ENCODE data around the gene ZDHHC14. TPM values are rescaled to one million over a fixed set of nuclear protein-coding genes. Genes with fewer than 3 reads are reported as not detected.
"Not testable (repeated sequence)": the region's sequence is repeated elsewhere in the genome, so short reads cannot be mapped to it uniquely, and the experiment has no call there.

Gene ZDHHC14
- total RNA-seq, 2 experiments from 2014 or later: 1.7 to 2.5 TPM

DNA sequence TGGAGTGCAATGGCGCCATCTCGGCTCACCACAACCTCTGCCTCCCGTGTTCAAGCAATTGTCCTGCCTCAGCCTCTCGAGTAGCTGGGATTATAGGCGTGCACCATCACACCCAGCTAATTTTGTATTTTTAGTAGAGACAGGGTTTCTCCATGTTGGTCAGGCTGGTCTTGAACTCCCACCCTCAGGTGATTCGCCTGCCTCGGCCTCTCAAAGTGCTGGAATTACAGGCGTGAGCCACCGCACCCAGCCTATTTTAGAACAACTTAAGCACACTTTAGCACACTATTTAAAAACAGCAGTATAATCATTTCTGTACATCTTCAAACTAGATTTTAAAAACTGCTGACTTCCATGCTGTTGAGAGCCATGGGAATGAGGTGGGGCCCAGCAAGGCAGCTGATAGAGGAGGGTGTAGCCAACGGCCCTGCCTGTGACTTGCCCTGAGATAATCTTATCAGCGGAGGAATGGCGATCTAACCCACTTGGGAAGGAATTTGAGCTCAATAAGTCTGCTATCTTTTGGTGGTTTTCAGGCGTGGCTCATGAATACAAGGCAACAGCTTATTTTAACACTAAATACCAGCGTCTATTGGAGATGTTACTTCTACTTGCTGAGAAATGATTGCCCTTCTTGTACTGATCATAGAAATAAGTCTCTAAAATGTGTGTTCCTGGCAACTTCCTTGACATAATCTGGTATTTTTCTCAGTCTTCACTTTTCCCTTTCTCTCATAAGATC is 12.1 kb downstream of the ZDHHC14 start:
- peaks cover 20% of the 10 kb centered on the region for H3K36me3 Mint-ChIP-seq (ENCODE audit: low read depth)
- H3K9me3 Mint-ChIP-seq: peaks cover 19% of the 10 kb centered on the region
- ATAC-seq (no peak), DNase-seq (no peak)
- H3K4me1 Mint-ChIP-seq (ENCODE audit: low read depth): no peaks in the 10 kb centered on the region
- intact Hi-C loops (cut with micrococcal nuclease): no loop called here
- no peak overlapping the region for H3K27ac Mint-ChIP-seq
- H3K4me3 Mint-ChIP-seq: no peak overlapping the region
- TF ChIP-seq, protein P1, sequence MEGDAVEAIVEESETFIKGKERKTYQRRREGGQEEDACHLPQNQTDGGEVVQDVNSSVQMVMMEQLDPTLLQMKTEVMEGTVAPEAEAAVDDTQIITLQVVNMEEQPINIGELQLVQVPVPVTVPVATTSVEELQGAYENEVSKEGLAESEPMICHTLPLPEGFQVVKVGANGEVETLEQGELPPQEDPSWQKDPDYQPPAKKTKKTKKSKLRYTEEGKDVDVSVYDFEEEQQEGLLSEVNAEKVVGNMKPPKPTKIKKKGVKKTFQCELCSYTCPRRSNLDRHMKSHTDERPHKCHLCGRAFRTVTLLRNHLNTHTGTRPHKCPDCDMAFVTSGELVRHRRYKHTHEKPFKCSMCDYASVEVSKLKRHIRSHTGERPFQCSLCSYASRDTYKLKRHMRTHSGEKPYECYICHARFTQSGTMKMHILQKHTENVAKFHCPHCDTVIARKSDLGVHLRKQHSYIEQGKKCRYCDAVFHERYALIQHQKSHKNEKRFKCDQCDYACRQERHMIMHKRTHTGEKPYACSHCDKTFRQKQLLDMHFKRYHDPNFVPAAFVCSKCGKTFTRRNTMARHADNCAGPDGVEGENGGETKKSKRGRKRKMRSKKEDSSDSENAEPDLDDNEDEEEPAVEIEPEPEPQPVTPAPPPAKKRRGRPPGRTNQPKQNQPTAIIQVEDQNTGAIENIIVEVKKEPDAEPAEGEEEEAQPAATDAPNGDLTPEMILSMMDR (IDR thresholded peaks at IDR 0.05): no peak
- CTCF ChIA-PET: interaction anchor here (1.0 to 2.1 kb wide), 3 partner anchors 9 to 78 kb away, joined by 3 to 6 read pairs (median 4); no protein-coding TSS in a partner anchor
- H3K27me3 Mint-ChIP-seq: no peaks in the 10 kb centered on the region
- POLR2A ChIA-PET: interaction anchor here (1.1 kb wide), 1 partner anchor 14 kb away, joined by 3 read pairs; no protein-coding TSS in a partner anchor

DNA sequence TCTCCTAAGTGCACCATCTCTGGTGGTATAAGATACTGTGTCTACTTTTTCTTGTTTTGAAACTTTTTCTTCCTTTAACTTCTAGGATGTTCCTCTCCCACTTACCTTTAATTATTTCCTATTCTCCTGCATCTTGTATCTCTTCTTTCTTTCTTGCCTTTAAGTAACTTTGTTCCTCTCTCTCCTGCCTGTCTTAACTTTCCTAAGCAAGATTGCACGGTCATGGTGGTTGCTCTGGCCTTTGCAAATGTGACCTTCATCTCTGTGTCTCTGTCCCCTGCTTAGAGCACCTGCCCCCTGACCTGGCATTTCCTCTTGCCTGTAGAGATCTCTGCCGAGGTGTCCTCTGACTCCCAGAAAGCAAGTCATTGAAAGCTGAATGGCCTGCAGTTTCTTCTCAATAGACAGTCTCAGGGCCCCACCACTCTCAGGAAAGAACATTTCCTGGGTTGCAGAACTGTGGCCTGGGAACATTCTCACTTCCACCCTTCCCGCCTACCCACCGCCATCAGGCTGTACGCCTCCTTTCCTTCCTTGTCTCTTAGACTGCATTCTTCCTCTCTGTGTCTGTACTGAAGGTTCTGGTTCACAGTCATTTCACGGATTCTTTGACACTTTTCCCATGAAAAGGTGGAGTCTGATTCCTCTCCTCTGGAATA is 12.8 kb downstream of the ZDHHC14 start:
- no peak for DNase-seq
- no peak overlapping the region for H3K4me3 Mint-ChIP-seq
- H3K36me3 Mint-ChIP-seq (ENCODE audit: low read depth): peaks cover 20% of the 10 kb centered on the region
- ATAC-seq: no peak
- H3K27me3 Mint-ChIP-seq: no peaks in the 10 kb centered on the region
- ChIA-PET POLR2A (no interaction called here), CTCF (interaction anchor here (2.1 kb wide), 1 partner anchor 79 kb away, joined by 6 read pairs; no protein-coding TSS in a partner anchor)
- H3K9me3 Mint-ChIP-seq: peaks cover 19% of the 10 kb centered on the region
- H3K27ac Mint-ChIP-seq: no peak overlapping the region
- intact Hi-C loops (cut with micrococcal nuclease): no loop called here
- TF ChIP-seq, protein P1 (IDR thresholded peaks at IDR 0.05): no peak
- no peaks in the 10 kb centered on the region for H3K4me1 Mint-ChIP-seq (ENCODE audit: low read depth)

DNA sequence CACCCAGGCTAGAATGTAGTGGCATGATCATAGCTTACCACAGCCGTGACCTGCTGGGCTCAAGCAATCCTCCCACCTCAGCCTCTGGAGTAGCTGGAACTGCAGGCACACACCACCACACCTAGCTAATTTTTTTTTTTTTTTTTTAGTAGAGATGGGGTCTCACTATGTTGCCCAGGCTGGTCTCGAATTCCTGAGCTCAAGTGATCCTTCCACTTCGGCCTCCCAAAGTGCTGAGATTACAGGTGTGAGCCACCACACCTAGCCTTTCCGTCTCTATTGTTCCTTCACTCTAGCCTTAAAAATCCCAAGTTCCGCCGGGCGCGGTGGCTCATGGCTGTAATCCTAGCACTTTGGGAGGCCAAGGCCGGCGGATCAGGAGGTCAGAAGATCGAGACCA is 14.2 kb downstream of the ZDHHC14 start:
- POLR2A ChIA-PET; CTCF ChIA-PET; H3K27ac Mint-ChIP-seq; H3K27me3 Mint-ChIP-seq; H3K4me3 Mint-ChIP-seq; DNase-seq; intact Hi-C loops (cut with micrococcal nuclease); H3K4me1 Mint-ChIP-seq (ENCODE audit: low read depth); ATAC-seq: not testable (repeated sequence)
- Mint-ChIP-seq H3K9me3 (peaks cover 15% of the 10 kb centered on the region), H3K36me3 (ENCODE audit: low read depth) (peaks cover 15% of the 10 kb centered on the region)

DNA sequence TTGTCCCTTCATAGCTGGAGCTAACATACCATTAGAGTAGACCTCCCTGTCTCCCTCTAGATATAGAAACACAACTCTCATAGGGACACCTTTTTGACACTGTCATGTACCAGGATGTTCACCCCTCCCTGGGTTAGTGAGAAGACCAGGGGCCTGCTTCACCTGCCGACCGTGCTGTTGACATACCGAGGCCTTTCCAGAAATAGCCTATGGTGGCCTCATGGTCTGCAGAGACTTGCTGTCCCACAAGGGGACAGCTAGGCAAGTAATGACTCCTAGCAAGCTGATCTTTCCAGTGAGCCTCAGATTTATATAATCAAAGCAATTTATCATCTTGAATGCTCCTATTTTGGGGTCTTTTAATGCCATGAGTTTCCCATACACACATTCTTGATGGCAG is 15.0 kb downstream of the ZDHHC14 start:
- Mint-ChIP-seq H3K4me3 (no peak overlapping the region), H3K4me1 (ENCODE audit: low read depth) (no peaks in the 10 kb centered on the region), H3K9me3 (peaks cover 8% of the 10 kb centered on the region), H3K27me3 (no peaks in the 10 kb centered on the region), H3K36me3 (ENCODE audit: low read depth) (peaks cover 9% of the 10 kb centered on the region), H3K27ac (no peak overlapping the region)
- ATAC-seq (no peak), DNase-seq (no peak)
- POLR2A ChIA-PET: interaction anchor here (1.3 kb wide), 1 partner anchor 33 kb away, joined by 3 read pairs; no protein-coding TSS in a partner anchor
- intact Hi-C loops (cut with micrococcal nuclease): no loop called here
- TF ChIP-seq, protein P1 (IDR thresholded peaks at IDR 0.05): no peak
- CTCF ChIA-PET: interaction anchor here (0.7 kb wide), 1 partner anchor 15 kb away, joined by 4 read pairs; no protein-coding TSS in a partner anchor

DNA sequence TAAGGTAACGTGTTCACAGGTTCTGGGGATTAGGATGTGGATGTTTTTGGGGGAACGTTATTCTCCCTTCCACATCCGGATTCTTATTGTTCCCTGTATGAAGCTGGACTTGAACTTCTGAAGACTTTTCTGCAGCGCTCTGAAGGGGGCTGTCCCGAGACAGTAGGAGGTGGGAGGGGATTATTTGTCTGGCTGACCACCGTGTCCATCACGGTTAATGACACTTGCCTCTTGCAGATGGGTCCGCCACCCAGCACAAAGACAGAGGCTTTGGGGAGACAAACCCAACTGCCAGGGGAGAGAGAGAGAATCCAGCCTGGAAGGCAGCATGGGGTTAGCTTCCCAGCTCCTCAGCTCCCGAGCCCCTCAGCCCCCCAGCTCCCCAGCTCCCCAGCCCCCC is 16.7 kb downstream of the ZDHHC14 start:
- ATAC-seq: no peak
- Mint-ChIP-seq H3K27ac (no peak overlapping the region), H3K4me1 (ENCODE audit: low read depth) (no peaks in the 10 kb centered on the region), H3K9me3 (no peaks in the 10 kb centered on the region), H3K27me3 (no peaks in the 10 kb centered on the region), H3K4me3 (no peak overlapping the region), H3K36me3 (ENCODE audit: low read depth) (peaks cover 4% of the 10 kb centered on the region)
- POLR2A ChIA-PET: no interaction called here
- CTCF ChIA-PET: no interaction called here
- TF ChIP-seq, protein P1 (IDR thresholded peaks at IDR 0.05): no peak
- no peak for DNase-seq
- intact Hi-C loops (cut with micrococcal nuclease): no loop called here

Measured in activated CD8-positive, alpha-beta T cell treated with anti-CD3 and anti-CD28 coated beads for 36 hours (primary cell).